BLaER1 treated with 17β-estradiol and CSF1 and Interleukin-3, amounts not matched to agents 10 nM and 100 nM (cell line): ENCODE results near the gene ZMIZ1.

Source experiments
- H3K27ac ChIP-seq, 11 experiments: shearing (Covaris generic); formaldehyde crosslinking; 2 replicates each; pipeline ENCODE4 v1.8.1; 2022
- H3K27me3 ChIP-seq, 11 experiments: shearing (Covaris generic); formaldehyde crosslinking; 2 replicates each; pipeline ENCODE4 v1.8.1; 2022
- H3K36me3 ChIP-seq, 11 experiments: shearing (Covaris generic); formaldehyde crosslinking; 2 replicates each; pipeline ENCODE4 v1.8.1; 2022
- H3K4me1 ChIP-seq, 10 experiments: shearing (Covaris generic); formaldehyde crosslinking; 2 replicates each; pipeline ENCODE4 v1.8.1; 2022
- H3K4me2 ChIP-seq, 11 experiments: shearing (Covaris generic); formaldehyde crosslinking; 2 replicates each; pipeline ENCODE4 v1.8.1; 2022
- H3K4me3 ChIP-seq, 10 experiments: shearing (Covaris generic); formaldehyde crosslinking; 2 replicates each; pipeline ENCODE4 v1.8.1; 2022
- H3K9ac ChIP-seq, 11 experiments: shearing (Covaris generic); formaldehyde crosslinking; 2 replicates each; pipeline ENCODE4 v1.8.1; 2022
- H3K9me3 ChIP-seq, 11 experiments: shearing (Covaris generic); formaldehyde crosslinking; replicated peaks in 1 of 11; 2 replicates each; pipeline ENCODE4 v1.8.1; 2022
- H4K20me1 ChIP-seq, 11 experiments: shearing (Covaris generic); formaldehyde crosslinking; 2 replicates each; pipeline ENCODE4 v1.8.1; 2022
- Cebpa-rat ChIP-seq, 11 experiments: shearing (Covaris generic); IDR thresholded peaks; 2 replicates each; pipeline ENCODE4 v1.8.1; 2022

ZMIZ1 gene

GRCh38 chr10:79142064-79142491 lies 73.3 kb downstream of the ZMIZ1 start:
- Histone ChIP-seq H4K20me1 (peaks cover 0 to 27% (median 14%) of the 10 kb centered on the region in 11 experiments; a peak in 7 of 22 replicates), H3K4me1 (peaks cover 99 to 100% (median 100%) of the 10 kb centered on the region in 10 experiments), H3K27me3 (no peaks in the 10 kb centered on the region), H3K9me3 (no peaks in the 10 kb centered on the region), H3K9ac (peak overlapping the region in 8 of 11 experiments; percentile 11 to 75 (median 54); a peak in 14 of 22 replicates), H3K36me3 (peaks cover 12 to 48% (median 34%) of the 10 kb centered on the region in 11 experiments; a peak in 20 of 22 replicates), H3K27ac (peak overlapping the region in 8 of 11 experiments; percentile 4 to 96 (median 68); a peak in 14 of 22 replicates), H3K4me2 (peak overlapping the region; percentile 88 to 99 (median 97)), H3K4me3 (no peak overlapping the region; a peak in 1 of 20 replicates)
- TF ChIP-seq Cebpa-rat (IDR thresholded peaks at IDR 0.05), result no peak

GRCh38 chr10:79142522-79143309 lies 74.0 kb downstream of the ZMIZ1 start:
- peaks cover 0 to 27% (median 14%) of the 10 kb centered on the region in 11 experiments; a peak in 7 of 22 replicates for H4K20me1 ChIP-seq
- peaks cover 99 to 100% (median 100%) of the 10 kb centered on the region in 10 experiments for H3K4me1 ChIP-seq
- H3K9me3 ChIP-seq, result no peaks in the 10 kb centered on the region
- no peaks in the 10 kb centered on the region for H3K27me3 ChIP-seq
- peak overlapping the region; percentile 88 to 99 (median 97) for H3K4me2 ChIP-seq
- peaks cover 12 to 48% (median 34%) of the 10 kb centered on the region in 11 experiments; a peak in 20 of 22 replicates for H3K36me3 ChIP-seq
- H3K27ac ChIP-seq, result peak overlapping the region in 8 of 11 experiments; percentile 0 to 96 (median 68); a peak in 13 of 22 replicates
- H3K9ac ChIP-seq, result peak overlapping the region in 10 of 11 experiments; percentile 24 to 78 (median 70); a peak in 16 of 22 replicates
- TF ChIP-seq Cebpa-rat (IDR thresholded peaks at IDR 0.05), result no peak
- no peak overlapping the region; a peak in 2 of 20 replicates for H3K4me3 ChIP-seq

- H3K27me3 ChIP-seq, result no peaks in the 10 kb centered on the region
- peak overlapping the region; percentile 88 to 99 (median 97) for H3K4me2 ChIP-seq
- peak overlapping the region in 8 of 10 experiments; percentile 3 to 54 (median 35); a peak in 6 of 20 replicates for H3K4me3 ChIP-seq
- H3K36me3 ChIP-seq, result peaks cover 12 to 48% (median 34%) of the 10 kb centered on the region in 11 experiments; a peak in 20 of 22 replicates
- H3K27ac ChIP-seq, result peak overlapping the region in 9 of 11 experiments; percentile 73 to 97 (median 86); a peak in 15 of 22 replicates
- H3K9me3 ChIP-seq, result no peaks in the 10 kb centered on the region
- peaks cover 100% of the 10 kb centered on the region in 10 experiments for H3K4me1 ChIP-seq
- peak overlapping the region in 10 of 11 experiments; percentile 14 to 78 (median 70); a peak in 16 of 22 replicates for H3K9ac ChIP-seq
- H4K20me1 ChIP-seq, result peaks cover 0 to 27% (median 14%) of the 10 kb centered on the region in 11 experiments; a peak in 7 of 22 replicates
- no peak for TF ChIP-seq Cebpa-rat (IDR thresholded peaks at IDR 0.05)
Observed at GRCh38 chr10:79143879-79144278, 75.1 kb downstream of the ZMIZ1 start.

GRCh38 chr10:79144351-79145173 lies 75.8 kb downstream of the ZMIZ1 start:
- H3K4me1 ChIP-seq, result peaks cover 100% of the 10 kb centered on the region in 10 experiments
- H3K4me3 ChIP-seq, result peak overlapping the region in 9 of 10 experiments; percentile 8 to 54 (median 35); a peak in 13 of 20 replicates
- H3K27ac ChIP-seq, result peak overlapping the region; percentile 10 to 97 (median 80); a peak in 20 of 22 replicates
- no peaks in the 10 kb centered on the region for H3K9me3 ChIP-seq
- no peaks in the 10 kb centered on the region for H3K27me3 ChIP-seq
- H3K36me3 ChIP-seq, result peaks cover 12 to 47% (median 34%) of the 10 kb centered on the region in 11 experiments; a peak in 20 of 22 replicates
- no peak for TF ChIP-seq Cebpa-rat (IDR thresholded peaks at IDR 0.05)
- H3K4me2 ChIP-seq, result peak overlapping the region; percentile 88 to 99 (median 97)
- peak overlapping the region; percentile 35 to 89 (median 73); a peak in 16 of 22 replicates for H3K9ac ChIP-seq
- peaks cover 0 to 27% (median 14%) of the 10 kb centered on the region in 11 experiments; a peak in 7 of 22 replicates for H4K20me1 ChIP-seq

GRCh38 chr10:79145174-79145483 lies 76.4 kb downstream of the ZMIZ1 start:
- H4K20me1 ChIP-seq, result peaks cover 0 to 28% (median 14%) of the 10 kb centered on the region in 11 experiments; a peak in 7 of 22 replicates
- H3K9me3 ChIP-seq, result no peaks in the 10 kb centered on the region
- no peaks in the 10 kb centered on the region for H3K27me3 ChIP-seq
- peaks cover 12 to 41% (median 30%) of the 10 kb centered on the region in 11 experiments; a peak in 20 of 22 replicates for H3K36me3 ChIP-seq
- H3K4me1 ChIP-seq, result peaks cover 100% of the 10 kb centered on the region in 10 experiments
- peak overlapping the region in 9 of 10 experiments; percentile 0 to 54 (median 35); a peak in 10 of 20 replicates for H3K4me3 ChIP-seq
- H3K4me2 ChIP-seq, result peak overlapping the region; percentile 88 to 99 (median 97)
- H3K27ac ChIP-seq, result peak overlapping the region; percentile 36 to 97 (median 80); a peak in 21 of 22 replicates
- no peak for TF ChIP-seq Cebpa-rat (IDR thresholded peaks at IDR 0.05)
- peak overlapping the region; percentile 35 to 89 (median 73); a peak in 17 of 22 replicates for H3K9ac ChIP-seq

GRCh38 chr10:79145517-79146470 lies 77.0 kb downstream of the ZMIZ1 start:
- Histone ChIP-seq H3K9me3 (no peaks in the 10 kb centered on the region), H3K27ac (peak overlapping the region; percentile 73 to 97 (median 86)), H3K9ac (peak overlapping the region; percentile 57 to 89 (median 73)), H3K4me2 (peak overlapping the region; percentile 88 to 99 (median 97)), H4K20me1 (peaks cover 0 to 34% (median 14%) of the 10 kb centered on the region in 11 experiments; a peak in 7 of 22 replicates), H3K27me3 (no peaks in the 10 kb centered on the region), H3K4me3 (peak overlapping the region in 9 of 10 experiments; percentile 1 to 54 (median 36); a peak in 15 of 20 replicates), H3K36me3 (peaks cover 10 to 34% (median 23%) of the 10 kb centered on the region in 11 experiments; a peak in 20 of 22 replicates), H3K4me1 (peaks cover 100% of the 10 kb centered on the region in 10 experiments)
- TF ChIP-seq Cebpa-rat (IDR thresholded peaks at IDR 0.05), result no peak

GRCh38 chr10:79146611-79147130 lies 77.9 kb downstream of the ZMIZ1 start:
- Histone ChIP-seq H3K4me1 (peaks cover 100% of the 10 kb centered on the region in 10 experiments), H3K27ac (peak overlapping the region; percentile 73 to 97 (median 86)), H3K9ac (peak overlapping the region; percentile 57 to 89 (median 73)), H4K20me1 (peaks cover 0 to 43% (median 14%) of the 10 kb centered on the region in 11 experiments; a peak in 7 of 22 replicates), H3K27me3 (no peaks in the 10 kb centered on the region), H3K4me3 (peak overlapping the region in 9 of 10 experiments; percentile 1 to 54 (median 36); a peak in 13 of 20 replicates), H3K36me3 (peaks cover 4 to 26% (median 14%) of the 10 kb centered on the region in 11 experiments; a peak in 15 of 22 replicates), H3K4me2 (peak overlapping the region; percentile 88 to 99 (median 97)), H3K9me3 (no peaks in the 10 kb centered on the region)
- TF ChIP-seq Cebpa-rat (IDR thresholded peaks at IDR 0.05), result no peak
